GM12873 (cell line): ENCODE measurements around the gene CSNK1E.

Experiments
- CTCF ChIP-seq: IDR thresholded peaks from 2 replicates; pipeline ENCODE4 v1.5.1; 2012; ENCODE audit warnings: low read depth, mild to moderate bottlenecking, moderate library complexity, low read length, control low read depth; ENCODE audit not compliant: insufficient read depth; ENCODE audit errors: missing control alignments

CSNK1E gene

GRCh38 chr22:38317995-38318715 lies 922 bp upstream of the CSNK1E start:
- no peak for TF ChIP-seq CTCF

- no peak for TF ChIP-seq CTCF
Observed at GRCh38 chr22:38316364-38317121, 690 bp downstream of the CSNK1E start.

GRCh38 chr22:38315823-38316363 lies 1.3 kb downstream of the CSNK1E start:
- TF ChIP-seq CTCF = no peak

- TF ChIP-seq CTCF = no peak
Observed at GRCh38 chr22:38314933-38315822, 2.1 kb downstream of the CSNK1E start.

- TF ChIP-seq CTCF = no peak
Observed at GRCh38 chr22:38314051-38314932, 2.9 kb downstream of the CSNK1E start.

GRCh38 chr22:38313384-38313955 lies 3.8 kb downstream of the CSNK1E start:
- TF ChIP-seq CTCF = no peak
